Posterior cingulate gyrus (tissue), 11 donors: ENCODE data around the gene PPP1R13B.

Experiments
- DNase-seq, 10 donors: peaks; one replicate each; pipeline versions ENCODE4 v3.0.0 to v3.0.0-alpha.2; 2020 to 2021; ENCODE audit warnings: mixed read lengths in 3 of 10
- intact Hi-C: fragments of 100-400 bp; cut with DNase I; formaldehyde crosslinking; loops from one replicate; pipeline ENCODE4 v1.15.1; 2023

PPP1R13B gene

DNA sequence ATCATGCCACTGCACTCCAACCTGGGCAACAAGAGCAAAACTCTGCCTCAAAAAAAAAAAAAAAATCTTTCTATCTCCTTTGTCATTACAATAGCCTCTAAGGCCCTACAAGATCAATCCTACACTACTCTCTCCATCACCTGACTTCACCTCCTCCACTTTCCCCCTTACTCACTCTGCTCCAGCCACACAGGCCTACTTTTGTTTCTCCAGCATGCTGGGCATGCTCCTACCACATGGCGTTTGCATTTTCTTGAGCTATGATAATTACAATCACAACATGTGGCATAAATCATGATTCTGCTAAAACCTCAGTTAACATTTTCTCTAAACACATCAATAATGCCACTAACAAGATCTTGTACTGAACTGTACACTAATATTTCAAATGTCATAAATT, 7.8 kb downstream of the PPP1R13B start:
- intact Hi-C loops: no loop called here
- DNase-seq: no peak

DNA sequence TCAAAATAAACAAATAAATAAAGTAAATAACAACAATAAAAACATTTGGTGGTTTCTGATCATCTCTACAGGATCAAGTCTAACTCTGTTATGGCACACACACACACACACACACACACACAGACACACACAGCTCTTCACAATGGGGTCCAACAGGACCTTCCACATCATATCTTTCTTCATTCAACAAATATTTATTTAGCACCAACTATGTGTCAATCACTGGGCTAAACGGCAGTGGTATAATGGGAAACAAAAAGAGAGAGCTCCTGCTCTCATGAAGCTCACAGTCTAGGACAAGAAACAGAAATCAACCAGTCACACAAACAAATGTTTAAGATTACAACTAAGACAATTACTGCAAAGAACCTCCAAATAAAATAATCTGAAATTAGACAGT, 9.3 kb downstream of the PPP1R13B start:
- intact Hi-C loops: no loop called here
- DNase-seq: no peak

GRCh38 chr14:103836976-103837725, 10.2 kb downstream of the PPP1R13B start:
- DNase-seq: no peak
- intact Hi-C loops: no loop called here

- intact Hi-C loops: no loop called here
- no peak for DNase-seq
Observed at GRCh38 chr14:103834956-103835355, 12.4 kb downstream of the PPP1R13B start.

DNA sequence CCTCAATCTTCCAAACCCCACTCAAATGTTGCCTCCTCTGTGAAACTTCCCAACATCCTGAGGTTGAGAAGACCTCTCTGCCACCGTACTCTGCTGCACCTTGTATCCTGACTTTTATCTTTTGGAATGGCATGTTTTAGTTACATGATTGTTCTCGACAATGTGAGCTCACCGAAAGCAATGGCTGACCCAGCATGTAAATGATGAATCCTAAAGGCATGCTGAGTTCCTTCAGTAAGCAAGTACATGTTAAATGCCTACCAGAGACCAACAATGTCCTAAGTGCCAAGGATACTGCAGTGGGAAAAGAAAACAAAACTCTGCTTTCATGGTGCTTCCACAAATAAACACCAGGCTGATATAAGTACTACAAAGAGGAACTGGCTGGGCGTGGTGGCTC, 13.7 kb downstream of the PPP1R13B start:
- intact Hi-C loops: no loop called here
- no peak for DNase-seq

GRCh38 chr14:103832046-103832445, 15.3 kb downstream of the PPP1R13B start:
- no peak for DNase-seq
- intact Hi-C loops: no loop called here

- intact Hi-C loops: no loop called here
- no peak for DNase-seq
Observed at GRCh38 chr14:103830511-103831270, 16.7 kb downstream of the PPP1R13B start.

DNA sequence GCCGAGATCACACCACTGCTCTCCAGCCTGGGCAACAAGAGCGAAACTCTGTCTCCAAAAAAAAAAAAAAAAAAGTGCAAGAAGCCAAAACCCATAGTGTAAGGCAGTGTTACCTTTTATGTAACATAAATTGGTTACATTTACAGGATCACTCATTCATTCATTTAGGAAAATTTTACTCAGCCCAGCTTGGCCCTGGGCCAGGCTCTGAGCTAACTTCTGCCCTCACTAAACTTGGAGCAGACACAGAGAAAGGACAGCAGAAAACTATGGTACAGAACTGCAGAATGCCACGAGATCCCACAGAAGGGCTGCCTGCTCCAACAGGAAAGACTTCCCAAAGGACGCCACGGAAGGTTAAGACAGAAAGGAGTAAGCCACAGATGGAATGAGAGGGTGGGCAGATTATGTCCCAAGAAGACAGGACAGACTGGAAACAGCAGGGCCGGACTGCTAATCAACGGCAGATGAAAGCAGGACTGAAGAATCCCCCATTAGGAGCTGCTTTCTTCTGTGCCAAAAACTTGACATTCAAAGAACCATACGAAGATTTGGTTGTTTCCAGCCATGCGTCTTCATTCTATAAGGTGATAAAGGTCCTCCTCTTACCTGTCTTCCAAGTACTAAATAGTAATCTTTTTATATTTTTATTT, 18.9 kb downstream of the PPP1R13B start:
- no peak for DNase-seq
- intact Hi-C loops: no loop called here

DNA sequence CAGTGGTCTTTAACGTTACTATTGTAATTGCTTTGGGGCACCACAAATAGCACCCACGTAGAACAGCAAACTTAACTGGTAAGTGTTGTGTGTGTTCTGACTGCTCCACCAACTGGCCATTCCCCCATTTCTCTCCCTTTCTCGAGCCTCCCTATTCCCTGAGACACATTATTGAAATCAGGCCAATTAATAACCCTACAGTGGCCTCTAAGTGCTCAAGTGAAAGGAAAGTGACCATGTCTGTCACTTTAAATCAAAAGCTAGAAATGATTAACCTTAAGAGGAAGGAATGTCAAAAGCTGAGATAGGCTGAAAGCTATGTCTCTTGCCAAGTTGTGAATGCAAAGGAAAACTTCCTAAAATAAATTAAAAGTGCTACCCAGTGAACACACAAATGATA, 22.3 kb downstream of the PPP1R13B start:
- intact Hi-C loops: no loop called here
- DNase-seq: no peak

GRCh38 chr14:103820908-103821307, 26.5 kb downstream of the PPP1R13B start:
- intact Hi-C loops: no loop called here

GRCh38 chr14:103820382-103820781, 27.0 kb downstream of the PPP1R13B start:
- DNase-seq: no peak
- intact Hi-C loops: no loop called here

More at GRCh38 chr14:103820908-103821307, 26.5 kb downstream of the PPP1R13B start:
- DNase-seq: no peak

DNA sequence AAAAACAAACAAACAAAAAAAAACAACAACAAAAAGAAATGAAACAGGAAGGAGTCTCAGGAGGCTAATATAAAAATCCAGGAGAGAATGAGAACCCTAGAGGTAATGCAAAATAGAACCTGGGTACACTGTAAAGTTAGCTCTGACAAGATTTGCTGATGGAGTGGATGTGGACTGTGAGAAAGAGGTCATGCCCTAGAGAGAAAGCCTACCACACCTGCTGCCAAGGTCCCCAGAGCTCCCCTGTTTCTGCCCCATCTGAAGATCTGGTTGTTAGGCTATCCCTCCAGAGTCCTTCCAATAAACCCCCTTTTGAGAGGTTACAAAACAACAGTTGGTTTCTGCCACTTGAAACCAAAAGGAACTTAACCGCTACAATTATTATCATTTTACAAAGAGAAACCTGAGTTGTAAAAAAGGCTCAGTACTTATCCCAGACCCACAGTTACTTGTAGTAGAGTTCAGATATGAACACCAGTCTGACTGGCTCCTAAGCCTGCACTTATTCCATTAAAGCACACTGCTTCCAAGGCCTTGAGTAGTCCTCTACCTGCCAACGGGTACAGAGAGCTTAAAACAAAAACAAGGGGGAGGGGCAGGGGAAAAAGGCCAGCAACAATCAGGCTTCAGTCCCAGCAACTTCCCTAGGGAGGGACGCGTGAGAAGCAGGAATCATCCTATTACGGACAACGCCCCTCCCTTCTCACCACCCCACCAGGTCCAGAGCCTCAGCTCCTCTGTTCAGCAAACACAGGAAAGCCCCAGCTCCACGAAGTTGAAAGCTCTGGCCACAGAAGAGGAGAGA, 27.7 kb downstream of the PPP1R13B start:
- intact Hi-C loops: no loop called here
- no peak for DNase-seq

- no peak for DNase-seq
- intact Hi-C loops: no loop called here
Observed at GRCh38 chr14:103818870-103819269, 28.5 kb downstream of the PPP1R13B start.

GRCh38 chr14:103818422-103818821, 29.0 kb downstream of the PPP1R13B start:
- intact Hi-C loops: no loop called here
- no peak for DNase-seq

DNA sequence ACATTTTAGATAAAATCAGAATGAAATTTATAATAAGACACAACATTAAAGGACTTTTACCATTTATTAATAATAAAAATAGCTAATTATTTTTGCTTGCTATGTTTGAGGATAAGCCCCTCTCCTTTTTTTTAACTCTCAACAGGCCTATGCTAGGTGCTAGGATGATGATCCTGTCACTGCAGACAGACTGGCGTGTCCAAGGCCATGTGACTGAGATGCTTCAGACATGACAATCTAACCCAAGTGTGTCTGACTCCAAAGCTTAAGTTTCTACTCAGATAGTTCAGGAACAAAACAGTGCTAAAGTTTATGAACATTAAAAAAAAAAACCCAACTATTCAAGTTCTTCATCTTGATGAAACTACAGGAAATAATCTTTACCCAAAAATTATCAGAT, 29.8 kb downstream of the PPP1R13B start:
- intact Hi-C loops: no loop called here
- no peak for DNase-seq

- DNase-seq: no peak
- intact Hi-C loops: no loop called here
Observed at GRCh38 chr14:103816991-103817390, 30.4 kb downstream of the PPP1R13B start.

- no peak for DNase-seq
- intact Hi-C loops: no loop called here
Observed at GRCh38 chr14:103815253-103815652, 32.1 kb downstream of the PPP1R13B start.

- intact Hi-C loops: no loop called here
- DNase-seq: no peak
Observed at GRCh38 chr14:103811189-103811588, 36.2 kb downstream of the PPP1R13B start.

- intact Hi-C loops: loop anchor here (2.0 to 5.0 kb wide), 2 partner anchors 104 to 174 kb away; no protein-coding TSS in a partner anchor
- DNase-seq: peak in 7 of 10 donors; percentile 36 to 92 (median 62)
Observed at GRCh38 chr14:103808403-103809001, 38.9 kb downstream of the PPP1R13B start.

DNA sequence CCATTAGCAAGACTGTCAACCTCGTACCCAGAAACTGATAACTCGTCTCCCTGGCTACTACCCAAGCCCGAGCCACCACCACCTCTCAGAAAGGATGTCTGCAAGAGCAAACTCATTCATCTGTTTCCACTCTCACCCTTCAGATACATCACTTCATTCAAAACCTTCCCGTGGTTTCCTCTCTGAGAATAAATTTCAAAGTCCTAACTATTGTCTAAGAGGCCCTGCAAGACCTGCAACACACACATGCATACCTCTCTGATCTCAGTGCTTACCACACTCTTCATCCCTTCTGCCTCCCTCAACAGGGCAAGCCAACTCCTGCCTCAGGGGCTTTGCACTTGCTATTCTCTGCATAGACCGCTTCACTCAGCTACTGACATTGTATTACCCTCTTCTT, 40.6 kb downstream of the PPP1R13B start:
- DNase-seq: no peak
- intact Hi-C loops: loop anchor here (5.0 kb wide), 1 partner anchor 105 kb away; no protein-coding TSS in a partner anchor
